ENCODE results near the gene POLR2E. TPM values are rescaled to one million over a fixed set of nuclear protein-coding genes. Genes with fewer than 3 reads are reported as not detected.

Gene POLR2E
- total RNA-seq, 1 donor from 2014 or later: 181 TPM

DNA sequence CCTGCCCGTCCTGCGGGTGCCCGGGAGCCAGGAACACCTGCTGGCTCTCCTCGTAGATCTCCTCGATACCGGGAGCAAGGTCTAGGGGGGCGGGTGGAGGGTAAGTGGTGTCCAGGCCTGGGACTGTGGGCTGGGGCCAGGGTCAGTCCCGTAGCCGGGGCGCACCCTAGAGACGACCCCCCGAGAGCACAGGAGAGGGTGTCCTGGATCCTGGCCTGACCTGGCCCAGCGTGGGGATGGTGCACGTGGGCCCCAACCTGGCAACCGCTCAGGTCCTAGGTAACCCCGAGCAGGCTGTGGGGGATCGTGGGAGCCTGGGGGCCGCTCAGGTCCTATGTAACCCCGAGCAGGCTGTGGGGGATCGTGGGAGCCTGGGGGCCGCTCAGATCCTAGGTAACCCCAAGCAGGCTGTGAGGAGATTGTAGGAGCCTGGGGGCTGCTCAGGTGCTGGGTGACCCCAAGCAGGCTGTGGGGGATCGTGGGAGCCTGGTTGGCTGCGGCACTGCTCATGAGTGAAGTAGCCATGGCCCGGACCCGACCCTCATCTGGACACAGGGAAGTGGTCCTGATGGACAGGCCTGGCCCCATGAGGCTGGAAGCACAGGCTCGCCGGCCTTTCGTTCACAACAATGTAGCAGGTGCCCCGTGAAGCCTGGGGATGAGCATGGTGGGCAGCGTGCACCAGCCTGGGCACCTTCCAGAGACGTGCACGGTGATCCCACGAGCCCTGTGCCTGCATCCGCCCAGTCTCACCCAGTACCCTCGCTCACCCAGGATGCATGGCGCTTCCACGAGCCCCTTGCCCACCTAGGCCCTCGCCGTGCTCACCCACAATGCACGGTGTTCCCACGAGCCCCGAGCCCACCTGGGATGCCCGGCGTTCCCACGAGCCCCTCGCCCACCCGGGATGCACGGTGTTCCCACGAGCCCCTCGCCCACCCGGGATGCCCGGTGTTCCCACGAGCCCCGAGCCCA is 14.8 kb upstream of the POLR2E start:
- TF ChIP-seq, protein P1, sequence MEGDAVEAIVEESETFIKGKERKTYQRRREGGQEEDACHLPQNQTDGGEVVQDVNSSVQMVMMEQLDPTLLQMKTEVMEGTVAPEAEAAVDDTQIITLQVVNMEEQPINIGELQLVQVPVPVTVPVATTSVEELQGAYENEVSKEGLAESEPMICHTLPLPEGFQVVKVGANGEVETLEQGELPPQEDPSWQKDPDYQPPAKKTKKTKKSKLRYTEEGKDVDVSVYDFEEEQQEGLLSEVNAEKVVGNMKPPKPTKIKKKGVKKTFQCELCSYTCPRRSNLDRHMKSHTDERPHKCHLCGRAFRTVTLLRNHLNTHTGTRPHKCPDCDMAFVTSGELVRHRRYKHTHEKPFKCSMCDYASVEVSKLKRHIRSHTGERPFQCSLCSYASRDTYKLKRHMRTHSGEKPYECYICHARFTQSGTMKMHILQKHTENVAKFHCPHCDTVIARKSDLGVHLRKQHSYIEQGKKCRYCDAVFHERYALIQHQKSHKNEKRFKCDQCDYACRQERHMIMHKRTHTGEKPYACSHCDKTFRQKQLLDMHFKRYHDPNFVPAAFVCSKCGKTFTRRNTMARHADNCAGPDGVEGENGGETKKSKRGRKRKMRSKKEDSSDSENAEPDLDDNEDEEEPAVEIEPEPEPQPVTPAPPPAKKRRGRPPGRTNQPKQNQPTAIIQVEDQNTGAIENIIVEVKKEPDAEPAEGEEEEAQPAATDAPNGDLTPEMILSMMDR (conservative IDR thresholded peaks at IDR 0.05): no peak
- Mint-ChIP-seq H3K9me3 (no peaks in the 10 kb centered on the region), H3K36me3 (no peaks in the 10 kb centered on the region), H3K4me3 (no peak overlapping the region), H3K27me3 (no peaks in the 10 kb centered on the region), H3K4me1 (ENCODE audit: unreplicated experiment) (no peaks in the 10 kb centered on the region), H3K27ac (no peak overlapping the region)
- no peak for DNase-seq (ENCODE audit: extremely low spot score, unreplicated experiment)

DNA sequence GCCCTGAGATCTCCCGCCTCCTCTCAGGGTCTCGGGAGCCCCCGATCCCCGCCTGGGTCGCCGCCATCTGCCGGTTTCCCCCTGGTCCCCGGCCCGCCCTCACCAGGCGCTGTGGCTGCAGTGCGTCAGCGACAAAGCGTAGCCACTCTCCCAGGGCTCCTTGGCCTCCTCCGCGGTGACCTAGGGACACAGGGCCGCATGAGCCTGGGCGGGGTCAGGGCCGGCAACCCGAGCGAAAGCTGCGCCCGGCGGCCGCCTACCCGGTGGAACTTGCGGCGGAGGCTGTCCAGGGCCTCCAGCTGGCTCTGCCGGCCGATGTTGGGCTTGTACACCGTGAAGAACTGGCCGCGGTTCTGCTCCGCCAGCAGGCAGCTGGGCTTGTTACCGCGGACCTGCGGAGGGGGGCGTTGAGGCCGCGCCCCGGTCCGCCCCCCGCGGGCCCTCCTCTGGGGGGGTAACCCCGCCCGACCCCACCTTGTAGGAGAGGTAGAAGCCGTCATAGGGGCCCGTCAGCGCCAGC is 13.9 kb upstream of the POLR2E start:
- Mint-ChIP-seq H3K9me3 (no peaks in the 10 kb centered on the region), H3K27ac (no peak overlapping the region), H3K4me1 (ENCODE audit: unreplicated experiment) (no peaks in the 10 kb centered on the region), H3K4me3 (no peak overlapping the region), H3K36me3 (no peaks in the 10 kb centered on the region), H3K27me3 (no peaks in the 10 kb centered on the region)
- TF ChIP-seq, protein P1 (conservative IDR thresholded peaks at IDR 0.05): no peak
- DNase-seq (ENCODE audit: extremely low spot score, unreplicated experiment): no peak

DNA sequence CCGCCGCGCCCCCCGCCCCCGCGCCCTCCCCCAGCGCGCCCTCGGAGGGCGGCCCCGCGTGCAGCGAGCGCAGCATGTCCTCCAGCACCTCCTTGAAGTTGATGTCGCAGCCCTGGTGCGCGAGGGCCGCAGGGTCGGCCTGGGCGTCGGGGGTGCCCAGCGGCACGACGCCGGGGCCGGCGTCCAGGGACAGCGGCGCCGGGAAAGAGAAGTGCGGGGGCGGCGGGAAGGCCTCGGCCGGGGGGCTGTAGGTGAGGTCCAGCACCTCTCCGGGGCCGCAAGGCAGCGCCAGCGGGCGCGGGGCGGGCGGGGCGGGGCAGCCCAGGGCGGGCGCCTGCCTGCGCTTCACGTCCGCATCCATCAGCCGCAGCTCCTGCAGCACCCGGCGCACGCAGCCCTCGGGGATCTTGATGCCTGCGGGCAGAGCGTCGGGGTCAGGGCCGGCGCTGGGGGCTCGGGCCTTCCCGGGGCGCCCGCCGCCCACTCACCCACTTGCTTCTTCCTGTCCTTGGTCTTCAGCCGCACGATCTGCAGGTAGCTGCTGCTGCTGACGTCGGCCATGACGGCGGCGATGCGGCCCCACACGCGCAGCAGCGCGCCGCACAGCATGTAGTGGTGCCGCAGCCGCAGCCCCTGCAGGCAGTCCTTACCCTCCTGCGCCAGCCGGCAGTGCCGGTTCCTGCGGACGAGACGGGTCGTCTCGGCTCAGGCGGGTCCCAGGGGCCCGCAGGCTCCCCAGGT is 13.3 kb upstream of the POLR2E start:
- no peak overlapping the region for H3K4me3 Mint-ChIP-seq
- H3K27ac Mint-ChIP-seq: no peak overlapping the region
- TF ChIP-seq, protein P1 (conservative IDR thresholded peaks at IDR 0.05): no peak
- no peaks in the 10 kb centered on the region for H3K4me1 Mint-ChIP-seq (ENCODE audit: unreplicated experiment)
- no peaks in the 10 kb centered on the region for H3K9me3 Mint-ChIP-seq
- DNase-seq (ENCODE audit: extremely low spot score, unreplicated experiment): no peak
- H3K36me3 Mint-ChIP-seq: no peaks in the 10 kb centered on the region
- no peaks in the 10 kb centered on the region for H3K27me3 Mint-ChIP-seq

DNA sequence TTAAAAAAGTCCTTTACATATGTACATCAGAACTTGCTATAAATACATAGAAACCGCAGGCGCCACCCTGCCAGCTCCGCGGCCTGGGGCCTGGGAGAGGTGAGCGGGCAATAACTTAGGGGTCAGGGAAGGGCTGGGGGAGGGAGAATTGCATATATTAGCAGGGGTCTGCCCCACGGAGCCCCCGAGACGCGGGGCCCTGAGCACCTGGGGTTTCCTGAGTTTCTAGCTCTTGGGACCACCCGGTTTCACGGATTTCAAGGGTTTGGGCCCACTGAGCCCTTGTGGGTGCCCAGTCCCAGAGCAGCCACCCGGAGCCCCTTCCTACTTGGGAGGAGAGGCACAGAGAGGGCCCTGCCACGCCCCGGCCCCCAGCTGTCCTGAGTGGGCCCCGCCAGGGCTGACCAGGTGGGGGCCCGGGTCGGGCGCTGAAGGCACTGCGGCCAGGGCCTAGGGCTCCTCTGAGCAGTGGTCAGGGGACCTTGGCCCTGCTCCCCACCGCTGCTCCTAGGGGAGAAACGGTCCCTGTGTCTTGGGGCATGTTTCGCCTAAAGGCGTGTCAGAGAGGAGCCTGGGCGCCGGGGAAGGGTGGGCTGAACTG is 12.6 kb upstream of the POLR2E start:
- H3K4me1 Mint-ChIP-seq (ENCODE audit: unreplicated experiment): no peaks in the 10 kb centered on the region
- no peaks in the 10 kb centered on the region for H3K9me3 Mint-ChIP-seq
- no peak overlapping the region for H3K27ac Mint-ChIP-seq
- DNase-seq (ENCODE audit: extremely low spot score, unreplicated experiment): no peak
- TF ChIP-seq, protein P1 (conservative IDR thresholded peaks at IDR 0.05): no peak
- no peak overlapping the region for H3K4me3 Mint-ChIP-seq
- H3K27me3 Mint-ChIP-seq: no peaks in the 10 kb centered on the region
- H3K36me3 Mint-ChIP-seq: no peaks in the 10 kb centered on the region

DNA sequence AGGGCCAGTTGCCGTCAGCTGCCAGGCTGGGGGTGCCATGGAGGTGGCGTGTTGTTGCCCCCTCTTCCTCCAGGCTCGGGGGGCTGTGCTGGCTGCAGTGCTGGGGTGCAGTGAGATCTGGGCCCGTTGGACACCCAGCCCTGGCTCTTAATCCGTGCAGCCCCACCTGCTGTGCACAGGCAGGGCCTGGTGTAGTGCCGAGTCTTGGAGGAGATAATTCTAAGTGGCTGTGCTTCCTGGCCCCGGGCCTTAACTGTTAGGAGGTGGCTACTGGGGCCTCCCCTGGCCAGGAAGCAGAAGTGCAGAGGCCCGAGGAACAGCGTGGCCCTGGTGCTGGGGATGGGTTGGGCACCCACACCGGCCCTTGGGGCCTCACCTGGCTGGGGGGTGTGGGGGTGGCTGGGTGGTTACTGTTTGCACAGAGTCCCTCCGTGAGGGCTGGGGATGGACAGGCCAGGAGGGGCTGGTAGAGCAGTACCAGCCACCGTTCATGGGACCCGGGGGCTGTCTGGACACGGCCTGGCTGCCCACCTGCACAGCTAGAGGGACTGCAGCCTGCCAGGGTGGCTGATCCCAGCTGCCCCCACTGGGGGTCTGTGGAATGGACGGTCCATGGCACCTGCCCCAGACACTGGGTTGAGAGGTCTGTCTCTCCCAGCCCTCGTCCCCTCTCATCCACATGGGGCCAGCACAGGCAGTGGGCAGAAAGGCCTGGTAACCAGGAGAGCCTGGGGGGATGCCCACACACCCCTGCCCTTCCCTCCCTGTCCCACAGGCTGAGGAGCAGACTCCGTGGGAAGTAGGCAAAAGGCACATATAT is 11.9 kb upstream of the POLR2E start:
- H3K27ac Mint-ChIP-seq: peak overlapping the region; percentile 63
- DNase-seq (ENCODE audit: extremely low spot score, unreplicated experiment): no peak
- no peaks in the 10 kb centered on the region for H3K36me3 Mint-ChIP-seq

More for the DNA sequence above, 11.9 kb upstream of the POLR2E start:
- no peaks in the 10 kb centered on the region for H3K9me3 Mint-ChIP-seq
- H3K27me3 Mint-ChIP-seq: no peaks in the 10 kb centered on the region
- TF ChIP-seq, protein P1 (conservative IDR thresholded peaks at IDR 0.05): no peak
- peaks cover under 1% of the 10 kb centered on the region for H3K4me1 Mint-ChIP-seq (ENCODE audit: unreplicated experiment)
- H3K4me3 Mint-ChIP-seq: peak overlapping the region; percentile 79

All from type B pancreatic cell (in vitro differentiated cells).